Adrenal gland (tissue), 5 donors: ENCODE data around the gene FRMD5.

ENCODE experiments used
- POLR2A ChIP-seq, 2 donors: fragments of 450-650 bp; IDR thresholded peaks; one replicate each; pipeline ENCODE4 v1.6.1; 2017; ENCODE audit warnings: antibody characterized with exemption in 2 of 2, mild to moderate bottlenecking in 2 of 2, moderate library complexity in 1 of 2
- TF ChIP-seq, protein P1 (sequence below), 6 experiments: fragments of 450-650 bp in 4 of 6; fragments of 200-600 bp in 2 of 6; sonication (generic) in 1 of 6; IDR thresholded peaks; 1 replicate in 5 of 6; 2 replicates in 1 of 6; pipeline versions ENCODE4 v1.5.1 to v1.8.0; 2016 to 2021; ENCODE audit warnings: antibody characterized with exemption in 6 of 6, mild to moderate bottlenecking in 2 of 6, moderate library complexity in 1 of 6
- donor health status: DM: no; HTN: no; CAD: no.

DNA sequence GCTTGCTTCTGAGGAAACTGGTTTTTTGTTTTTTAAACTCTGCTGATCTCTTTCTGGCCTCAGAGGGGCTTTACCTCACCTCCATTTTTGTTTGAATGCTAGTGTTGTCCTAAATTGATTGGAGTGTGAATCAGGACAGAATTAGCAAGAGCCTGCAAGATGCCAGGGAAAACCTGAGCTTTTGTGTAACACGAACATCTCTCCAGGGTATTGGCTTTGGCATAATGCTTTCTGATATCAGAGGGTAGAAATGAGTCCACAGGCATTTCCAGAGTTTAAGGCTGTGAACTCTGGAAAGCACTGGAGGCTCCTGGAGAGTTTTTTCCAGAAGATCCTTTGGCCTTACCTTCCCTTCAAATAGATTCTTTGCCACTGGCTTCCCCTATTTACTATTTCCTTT, 281.1 kb downstream of the FRMD5 start:
- TF ChIP-seq, protein P1, sequence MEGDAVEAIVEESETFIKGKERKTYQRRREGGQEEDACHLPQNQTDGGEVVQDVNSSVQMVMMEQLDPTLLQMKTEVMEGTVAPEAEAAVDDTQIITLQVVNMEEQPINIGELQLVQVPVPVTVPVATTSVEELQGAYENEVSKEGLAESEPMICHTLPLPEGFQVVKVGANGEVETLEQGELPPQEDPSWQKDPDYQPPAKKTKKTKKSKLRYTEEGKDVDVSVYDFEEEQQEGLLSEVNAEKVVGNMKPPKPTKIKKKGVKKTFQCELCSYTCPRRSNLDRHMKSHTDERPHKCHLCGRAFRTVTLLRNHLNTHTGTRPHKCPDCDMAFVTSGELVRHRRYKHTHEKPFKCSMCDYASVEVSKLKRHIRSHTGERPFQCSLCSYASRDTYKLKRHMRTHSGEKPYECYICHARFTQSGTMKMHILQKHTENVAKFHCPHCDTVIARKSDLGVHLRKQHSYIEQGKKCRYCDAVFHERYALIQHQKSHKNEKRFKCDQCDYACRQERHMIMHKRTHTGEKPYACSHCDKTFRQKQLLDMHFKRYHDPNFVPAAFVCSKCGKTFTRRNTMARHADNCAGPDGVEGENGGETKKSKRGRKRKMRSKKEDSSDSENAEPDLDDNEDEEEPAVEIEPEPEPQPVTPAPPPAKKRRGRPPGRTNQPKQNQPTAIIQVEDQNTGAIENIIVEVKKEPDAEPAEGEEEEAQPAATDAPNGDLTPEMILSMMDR (IDR thresholded peaks at IDR 0.05) = no peak
- TF ChIP-seq POLR2A (IDR thresholded peaks at IDR 0.05) = no peak
